A549 (cell line): ENCODE data around the gene MST1. TPM values are rescaled to one million over a fixed set of nuclear protein-coding genes. Genes with fewer than 3 reads are reported as not detected.

Source experiments
- ATAC-seq, 2 experiments: fragments of 200-7000 bp in 1 of 2; fragments of >200 bp in 1 of 2; cut with Nextera tagmentation in 1 of 2; cut with Tn5 transposase in 1 of 2; 3 replicates each; pipeline versions ENCODE4 v1.8.0 to v1.9.1; 2018 to 2020; ENCODE audit warnings: mild to moderate bottlenecking in 1 of 2, moderate library complexity in 1 of 2
- CTCF ChIA-PET: fragments of 300-600 bp; sonication (Branson Sonifier 250); formaldehyde crosslinking; extraction: SDS; loops from one replicate; lab custom pipeline; 2021; ENCODE audit warnings: antibody characterized with exemption, inconsistent platforms; lab: Yijun Ruan, JAX
- POLR2A ChIA-PET: fragments of 350-600 bp; formaldehyde crosslinking; extraction: SDS; loops from one replicate; lab custom pipeline; 2021; ENCODE audit warnings: antibody characterized with exemption, inconsistent platforms; lab: Yijun Ruan, JAX
- DNase-seq, 2 experiments: peaks; one replicate each; pipeline versions ENCODE4 v3.0.0 to v3.0.0-alpha.2; 2011 to 2016; ENCODE audit warnings: low read depth in 1 of 2, low spot score in 1 of 2
- FAIRE-seq: peaks from 2 replicates; lab custom pipeline; 2011; peaks lifted over from hg19 to GRCh38; lab: Jason Lieb, UNC
- H3K27ac ChIP-seq, 2 experiments: fragments of >200 bp; sonication (Bioruptor Twin); formaldehyde crosslinking; 3 replicates each; pipeline ENCODE4 v1.5.1; 2016 to 2017
- H3K4me1 ChIP-seq: fragments of >200 bp; sonication (Bioruptor Twin); formaldehyde crosslinking; 3 replicates; pipeline ENCODE4 v1.6.1; 2016
- H3K4me2 ChIP-seq: fragments of >200 bp; sonication (Bioruptor Twin); formaldehyde crosslinking; 3 replicates; pipeline ENCODE4 v1.6.1; 2016
- H3K4me3 ChIP-seq: fragments of >200 bp; sonication (Bioruptor Twin); formaldehyde crosslinking; 3 replicates; pipeline ENCODE4 v1.5.1; 2016
- H3K9me3 ChIP-seq: fragments of >200 bp; sonication (Bioruptor Twin); formaldehyde crosslinking; 3 replicates; pipeline ENCODE4 v1.6.1; 2016
- CBX2 ChIP-seq: fragments of 200-600 bp; sonication (generic); IDR thresholded peaks from 2 replicates; pipeline ENCODE4 v1.6.1; 2016; ENCODE audit warnings: low read depth, mild to moderate bottlenecking, borderline replicate concordance
- CHD2 ChIP-seq: fragments of 150-350 bp; IDR thresholded peaks from 2 replicates; pipeline ENCODE4 v1.6.1; 2014; ENCODE audit warnings: low read length; ENCODE audit not compliant: partially characterized antibody
- E2F6 ChIP-seq: IDR thresholded peaks from 2 replicates; pipeline ENCODE4 v1.6.1; 2012; ENCODE audit warnings: low read depth, borderline replicate concordance
- EP300 ChIP-seq, 2 experiments: fragments of >200 bp; sonication (Bioruptor Twin); formaldehyde crosslinking; IDR thresholded peaks; 2 replicates in 1 of 2; 3 replicates in 1 of 2; pipeline ENCODE4 v1.6.1; 2016 to 2017
- ESRRA ChIP-seq: fragments of 150-350 bp; IDR thresholded peaks from 2 replicates; pipeline ENCODE4 v1.6.1; 2014; ENCODE audit warnings: mild to moderate bottlenecking, low read length, borderline replicate concordance
- GATA3 ChIP-seq: IDR thresholded peaks from 2 replicates; pipeline ENCODE4 v1.6.1; 2012; ENCODE audit warnings: borderline replicate concordance
- HDAC2 ChIP-seq: fragments of 200-600 bp; sonication (generic); IDR thresholded peaks from 2 replicates; pipeline ENCODE4 v1.6.1; 2016
- HOXA7 ChIP-seq: fragments of 250-450 bp; sonication (Bioruptor Pico); IDR thresholded peaks from 2 replicates; pipeline ENCODE4 v1.5.0; 2020; ENCODE audit warnings: mild to moderate bottlenecking, moderate library complexity
- HOXB13 ChIP-seq: fragments of 250-450 bp; sonication (Bioruptor Pico); IDR thresholded peaks from 2 replicates; pipeline ENCODE4 v1.5.0; 2020; ENCODE audit warnings: low read depth, mild to moderate bottlenecking, moderate library complexity
- HOXB5 ChIP-seq: fragments of 250-450 bp; sonication (Bioruptor Pico); IDR thresholded peaks from 2 replicates; pipeline ENCODE4 v1.5.0; 2020; ENCODE audit warnings: mild to moderate bottlenecking, moderate library complexity
- JUN ChIP-seq, 2 experiments: fragments of >200 bp; sonication (Bioruptor Twin); formaldehyde crosslinking; IDR thresholded peaks; 2 replicates in 1 of 2; 3 replicates in 1 of 2; pipeline ENCODE4 v1.6.1; 2016 to 2017
- JUNB ChIP-seq: fragments of >200 bp; sonication (Bioruptor Twin); formaldehyde crosslinking; IDR thresholded peaks from 2 replicates; pipeline ENCODE4 v1.6.1; 2016
- KDM1A ChIP-seq: fragments of 200-600 bp; sonication (generic); IDR thresholded peaks from 2 replicates; pipeline ENCODE4 v1.6.1; 2016; ENCODE audit warnings: low read depth, mild to moderate bottlenecking
- MAFK ChIP-seq: fragments of 450-650 bp; IDR thresholded peaks from 2 replicates; pipeline ENCODE4 v1.6.1; 2014; ENCODE audit not compliant: partially characterized antibody
- NPAS2 ChIP-seq: fragments of 250-450 bp; sonication (Bioruptor Pico); IDR thresholded peaks from 2 replicates; pipeline ENCODE4 v1.8.0; 2022; ENCODE audit warnings: mild to moderate bottlenecking, moderate library complexity, borderline replicate concordance
- NR3C1 ChIP-seq: fragments of >200 bp; sonication (Bioruptor Twin); formaldehyde crosslinking; IDR thresholded peaks from 3 replicates; pipeline ENCODE4 v1.6.1; 2017
- POLR2A ChIP-seq: IDR thresholded peaks from 2 replicates; pipeline ENCODE4 v1.6.1; 2012; ENCODE audit warnings: mild to moderate bottlenecking, low read length
- RAD21 ChIP-seq, 2 experiments: fragments of >200 bp in 1 of 2; sonication (Bioruptor Twin) in 1 of 2; formaldehyde crosslinking in 1 of 2; IDR thresholded peaks in 1 of 2; conservative IDR thresholded peaks in 1 of 2; 2 replicates in 1 of 2; 3 replicates in 1 of 2; pipeline ENCODE4 v1.6.1; 2012 to 2018; ENCODE audit warnings: inconsistent platforms in 1 of 2
- RFX5 ChIP-seq: fragments of 450-650 bp; IDR thresholded peaks from 2 replicates; pipeline ENCODE4 v1.7.1; 2014; ENCODE audit warnings: antibody characterized with exemption, mild to moderate bottlenecking, moderate library complexity
- TP53 ChIP-seq: fragments of 250-450 bp; sonication (Bioruptor Pico); IDR thresholded peaks from 2 replicates; pipeline ENCODE4 v1.5.0; 2021; ENCODE audit warnings: mild to moderate bottlenecking, moderate library complexity
- WGBS: methylation state at CpG from one replicate; pipeline ENCODE4 v1.1.6; 2017; ENCODE audit errors: missing lambda C conversion rate; 5-methylcytosine and 5-hydroxymethylcytosine counted together
- polyA plus RNA-seq, 4 experiments: library from polyadenylated mRNA; depleted of rRNA in 3 of 4; stranded (reverse); fragments of >200 nt; fragmentation: RNase III in 1 of 4; extraction: RNeasy Plus Mini Kit Qiagen cat#74134 plus additional on column Dnase treatment in 1 of 4; gene quantifications; 2 replicates in 3 of 4; 3 replicates in 1 of 4; pipeline ENCODE4 v1.2.3, GENCODE V29; 2011 to 2017
- TF ChIP-seq, protein P1 (sequence below): fragments of 250-450 bp; sonication (Bioruptor Pico); IDR thresholded peaks from 2 replicates; pipeline ENCODE4 v1.5.0; 2021; ENCODE audit warnings: mild to moderate bottlenecking, moderate library complexity, borderline replicate concordance
- TF ChIP-seq, protein P2 (sequence below): fragments of 250-450 bp; sonication (Bioruptor Pico); IDR thresholded peaks from 2 replicates; pipeline ENCODE4 v1.5.0; 2020; ENCODE audit warnings: low read depth, mild to moderate bottlenecking, moderate library complexity
- TF ChIP-seq, protein P3 (sequence below): IDR thresholded peaks from 2 replicates; pipeline ENCODE4 v1.6.1; 2012
- TF ChIP-seq, protein P4 (sequence below): fragments of 200-600 bp; sonication (generic); IDR thresholded peaks from 2 replicates; pipeline ENCODE4 v1.6.1; 2016; ENCODE audit warnings: antibody characterized with exemption, mild to moderate bottlenecking, moderate library complexity

Gene MST1
- polyA plus RNA-seq, 2 of the 4 experiments (the other 2 are of a cell fraction): 3.6 to 4.9 TPM

GRCh38 chr3:49673715-49674496, 15.4 kb downstream of the MST1 start, which contains the start of gene APEH (continued):
- TF ChIP-seq GATA3 (no peak), ESRRA (no peak), CHD2 (no peak), POLR2A (peak; percentile 51), NR3C1 (no peak), HDAC2 (no peak), RAD21 (conservative IDR thresholded peaks at IDR 0.05 in 1 of 2, IDR thresholded peaks at IDR 0.05 in 1 of 2) (no peak), JUNB (no peak), HOXA7 (no peak), HOXB13 (CRISPR knock-in tag) (no peak), JUN (IDR thresholded peaks at IDR 0.05) (peak in 1 of 2 experiments; percentile 91; a peak in 3 of 5 replicates), E2F6 (peak; percentile 69), TP53 (no peak), KDM1A (no peak), MAFK (no peak), EP300 (IDR thresholded peaks at IDR 0.05) (no peak), RFX5 (no peak)
- TF ChIP-seq, protein P1, sequence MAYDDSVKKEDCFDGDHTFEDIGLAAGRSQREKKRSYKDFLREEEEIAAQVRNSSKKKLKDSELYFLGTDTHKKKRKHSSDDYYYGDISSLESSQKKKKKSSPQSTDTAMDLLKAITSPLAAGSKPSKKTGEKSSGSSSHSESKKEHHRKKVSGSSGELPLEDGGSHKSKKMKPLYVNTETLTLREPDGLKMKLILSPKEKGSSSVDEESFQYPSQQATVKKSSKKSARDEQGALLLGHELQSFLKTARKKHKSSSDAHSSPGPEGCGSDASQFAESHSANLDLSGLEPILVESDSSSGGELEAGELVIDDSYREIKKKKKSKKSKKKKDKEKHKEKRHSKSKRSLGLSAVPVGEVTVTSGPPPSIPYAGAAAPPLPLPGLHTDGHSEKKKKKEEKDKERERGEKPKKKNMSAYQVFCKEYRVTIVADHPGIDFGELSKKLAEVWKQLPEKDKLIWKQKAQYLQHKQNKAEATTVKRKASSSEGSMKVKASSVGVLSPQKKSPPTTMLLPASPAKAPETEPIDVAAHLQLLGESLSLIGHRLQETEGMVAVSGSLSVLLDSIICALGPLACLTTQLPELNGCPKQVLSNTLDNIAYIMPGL (CRISPR knock-in tag): no peak
- TF ChIP-seq, protein P2, sequence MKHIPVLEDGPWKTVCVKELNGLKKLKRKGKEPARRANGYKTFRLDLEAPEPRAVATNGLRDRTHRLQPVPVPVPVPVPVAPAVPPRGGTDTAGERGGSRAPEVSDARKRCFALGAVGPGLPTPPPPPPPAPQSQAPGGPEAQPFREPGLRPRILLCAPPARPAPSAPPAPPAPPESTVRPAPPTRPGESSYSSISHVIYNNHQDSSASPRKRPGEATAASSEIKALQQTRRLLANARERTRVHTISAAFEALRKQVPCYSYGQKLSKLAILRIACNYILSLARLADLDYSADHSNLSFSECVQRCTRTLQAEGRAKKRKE (CRISPR knock-in tag): no peak
- TF ChIP-seq, protein P3, sequence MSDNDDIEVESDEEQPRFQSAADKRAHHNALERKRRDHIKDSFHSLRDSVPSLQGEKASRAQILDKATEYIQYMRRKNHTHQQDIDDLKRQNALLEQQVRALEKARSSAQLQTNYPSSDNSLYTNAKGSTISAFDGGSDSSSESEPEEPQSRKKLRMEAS: peak; percentile 82

GRCh38 chr3:49673121-49673714, 16.1 kb downstream of the MST1 start:
- Histone ChIP-seq H3K4me1 (peaks cover 26% of the 10 kb centered on the region), H3K4me3 (peak overlapping the region; percentile 99), H3K27ac (peak overlapping the region; percentile 91 to 97), H3K4me2 (peak overlapping the region; percentile 100), H3K9me3 (no peaks in the 10 kb centered on the region)
- ATAC-seq: peak; percentile 2 to 6; a peak in 4 of 6 replicates
- FAIRE-seq: no peak
- TF ChIP-seq HOXB5: 0 out of 2 replicates have a peak, but pooled peaks have one; percentile 65
- TF ChIP-seq, protein P4, sequence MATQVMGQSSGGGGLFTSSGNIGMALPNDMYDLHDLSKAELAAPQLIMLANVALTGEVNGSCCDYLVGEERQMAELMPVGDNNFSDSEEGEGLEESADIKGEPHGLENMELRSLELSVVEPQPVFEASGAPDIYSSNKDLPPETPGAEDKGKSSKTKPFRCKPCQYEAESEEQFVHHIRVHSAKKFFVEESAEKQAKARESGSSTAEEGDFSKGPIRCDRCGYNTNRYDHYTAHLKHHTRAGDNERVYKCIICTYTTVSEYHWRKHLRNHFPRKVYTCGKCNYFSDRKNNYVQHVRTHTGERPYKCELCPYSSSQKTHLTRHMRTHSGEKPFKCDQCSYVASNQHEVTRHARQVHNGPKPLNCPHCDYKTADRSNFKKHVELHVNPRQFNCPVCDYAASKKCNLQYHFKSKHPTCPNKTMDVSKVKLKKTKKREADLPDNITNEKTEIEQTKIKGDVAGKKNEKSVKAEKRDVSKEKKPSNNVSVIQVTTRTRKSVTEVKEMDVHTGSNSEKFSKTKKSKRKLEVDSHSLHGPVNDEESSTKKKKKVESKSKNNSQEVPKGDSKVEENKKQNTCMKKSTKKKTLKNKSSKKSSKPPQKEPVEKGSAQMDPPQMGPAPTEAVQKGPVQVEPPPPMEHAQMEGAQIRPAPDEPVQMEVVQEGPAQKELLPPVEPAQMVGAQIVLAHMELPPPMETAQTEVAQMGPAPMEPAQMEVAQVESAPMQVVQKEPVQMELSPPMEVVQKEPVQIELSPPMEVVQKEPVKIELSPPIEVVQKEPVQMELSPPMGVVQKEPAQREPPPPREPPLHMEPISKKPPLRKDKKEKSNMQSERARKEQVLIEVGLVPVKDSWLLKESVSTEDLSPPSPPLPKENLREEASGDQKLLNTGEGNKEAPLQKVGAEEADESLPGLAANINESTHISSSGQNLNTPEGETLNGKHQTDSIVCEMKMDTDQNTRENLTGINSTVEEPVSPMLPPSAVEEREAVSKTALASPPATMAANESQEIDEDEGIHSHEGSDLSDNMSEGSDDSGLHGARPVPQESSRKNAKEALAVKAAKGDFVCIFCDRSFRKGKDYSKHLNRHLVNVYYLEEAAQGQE: no peak
- no peak for TF ChIP-seq HDAC2
- no peak for TF ChIP-seq NR3C1
- TF ChIP-seq GATA3: no peak
- TF ChIP-seq CBX2: no peak
- TF ChIP-seq, protein P1 (CRISPR knock-in tag): no peak
- TF ChIP-seq NPAS2 (CRISPR knock-in tag): no peak
- DNase-seq: peak; percentile 35 to 43
- whole genome bisulfite sequencing: 50% methylated on average over 2 of the region's 17 CpGs
- ChIA-PET CTCF (interaction anchor here (0.6 to 5.4 kb wide), 8 partner anchors 10 to 542 kb away, joined by 3 to 210 read pairs (median 10); partner anchors contain the start of gene BSN), POLR2A (interaction anchor here (0.7 to 1.1 kb wide), 3 partner anchors 119 to 166 kb away, joined by 3 to 4 read pairs (median 4); partner anchors contain the start of gene BSN)
